ENCODE data around the gene KDM1B. TPM values are rescaled to one million over a fixed set of nuclear protein-coding genes. Genes with fewer than 3 reads are reported as not detected.
"Not testable (repeated sequence)": the region's sequence is repeated elsewhere in the genome, so short reads cannot be mapped to it uniquely, and the experiment has no call there.

The KDM1B gene
- 20.1 TPM for polyA plus RNA-seq (2013, experiment 1 of 2; ENCODE audit: insufficient read length)
- polyA plus RNA-seq (2013, experiment 2 of 2; ENCODE audit: insufficient read length): 20.4 TPM

- peak; percentile 99 for DNase-seq
These were observed at the start of gene KDM1B for GRCh38 chr6:18155150-18155863. TSS of gene KDM1B (plus strand) at chr6:18155422. CDS start at chr6:18159896, 4,474 bp downstream.

GRCh38 chr6:18107061-18107460 lies 48.2 kb upstream of the KDM1B start:
- DNase-seq: no peak

GRCh38 chr6:18110162-18110561 lies 45.1 kb upstream of the KDM1B start:
- DNase-seq: no peak

GRCh38 chr6:18115356-18115755 lies 39.9 kb upstream of the KDM1B start:
- no peak for DNase-seq

GRCh38 chr6:18117136-18117535 lies 38.1 kb upstream of the KDM1B start:
- DNase-seq: no peak

- DNase-seq: no peak
These were observed 36.9 kb upstream of the KDM1B start for GRCh38 chr6:18118330-18118729.

GRCh38 chr6:18119236-18119635 lies 36.0 kb upstream of the KDM1B start:
- DNase-seq: no peak

- no peak for DNase-seq
These were observed 33.6 kb upstream of the KDM1B start for GRCh38 chr6:18121580-18122127.

GRCh38 chr6:18122128-18123093 lies 32.8 kb upstream of the KDM1B start, which contains the start of gene NHLRC1:
TSS of gene NHLRC1 (minus strand) at chr6:18122677. CDS start at chr6:18122606, 71 bp downstream.
- peak; percentile 86 for DNase-seq

GRCh38 chr6:18126121-18126520 lies 29.1 kb upstream of the KDM1B start:
- DNase-seq: peak; percentile 45

- no peak for DNase-seq
These were observed 22.9 kb upstream of the KDM1B start for GRCh38 chr6:18132346-18132745.

GRCh38 chr6:18135171-18135570 lies 20.1 kb upstream of the KDM1B start:
- DNase-seq: no peak

- no peak for DNase-seq
These were observed 19.0 kb upstream of the KDM1B start for GRCh38 chr6:18136260-18136659.

GRCh38 chr6:18138906-18139305 lies 16.3 kb upstream of the KDM1B start:
- no peak for DNase-seq

- no peak for DNase-seq
These were observed 15.1 kb upstream of the KDM1B start for GRCh38 chr6:18139935-18140621.

- DNase-seq: no peak
These were observed 13.2 kb upstream of the KDM1B start for GRCh38 chr6:18141805-18142590.

GRCh38 chr6:18142591-18142861 lies 12.7 kb upstream of the KDM1B start:
- DNase-seq: no peak

GRCh38 chr6:18147160-18147559 lies 8.1 kb upstream of the KDM1B start:
- peak; percentile 58 for DNase-seq

GRCh38 chr6:18147616-18148015 lies 7.6 kb upstream of the KDM1B start:
- no peak for DNase-seq

- DNase-seq: peak; percentile 91
These were observed 6.8 kb upstream of the KDM1B start for GRCh38 chr6:18148304-18149025.

- not testable (repeated sequence) for DNase-seq
These were observed 3.8 kb upstream of the KDM1B start for GRCh38 chr6:18151391-18151790.

Measured in fibroblast of skin of abdomen (primary cell).